Fibroblast of the aortic adventitia (primary cell): ENCODE measurements around the gene LYSMD1. TPM values are rescaled to one million over a fixed set of nuclear protein-coding genes. Genes with fewer than 3 reads are reported as not detected.

ENCODE experiments used
- DNase-seq: peaks from one replicate; pipeline ENCODE4 v3.0.0-alpha.2; 2010; ENCODE audit warnings: low read depth
- H3K4me3 ChIP-seq: 2 replicates; pipeline ENCODE4 v1.5.1; 2011; ENCODE audit warnings: low read depth, mild to moderate bottlenecking, control low read depth, low read length, moderate library complexity
- total RNA-seq: library from RNA; depleted of rRNA; stranded (reverse); fragments of >200 nt; gene quantifications from 2 replicates; pipeline ENCODE4 v1.2.3, GENCODE V29; 2012; ENCODE audit warnings: low replicate concordance
- TF ChIP-seq, protein P1 (sequence below): IDR thresholded peaks from 2 replicates; pipeline ENCODE4 v1.5.1; 2011; ENCODE audit warnings: mild to moderate bottlenecking, low read length, control low read depth, inconsistent platforms; ENCODE audit not compliant: insufficient read depth

LYSMD1 gene
- total RNA-seq, 1 donor = 7.5 TPM

DNA sequence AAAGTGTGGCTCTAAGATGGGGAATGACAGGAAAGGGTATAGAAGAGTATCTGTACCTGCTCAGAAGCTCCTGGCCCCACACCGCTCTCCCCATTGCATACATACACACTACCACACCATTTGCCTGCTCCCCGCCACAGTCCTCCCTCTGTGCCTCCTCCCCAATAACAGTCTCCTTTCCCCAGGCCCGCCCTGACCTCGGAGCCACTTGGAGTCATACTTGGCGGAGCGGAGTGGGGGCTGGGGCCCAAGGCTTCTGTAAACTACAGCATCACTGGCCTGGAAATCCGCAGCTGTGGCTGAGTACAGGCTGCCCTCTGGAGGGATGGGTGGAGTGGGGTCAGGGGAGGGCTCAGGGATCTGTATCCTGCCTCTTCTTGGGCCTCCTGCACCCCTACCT lies 27.9 kb downstream of the LYSMD1 start:
- DNase-seq = no peak
- no peak overlapping the region for H3K4me3 ChIP-seq
- TF ChIP-seq, protein P1, sequence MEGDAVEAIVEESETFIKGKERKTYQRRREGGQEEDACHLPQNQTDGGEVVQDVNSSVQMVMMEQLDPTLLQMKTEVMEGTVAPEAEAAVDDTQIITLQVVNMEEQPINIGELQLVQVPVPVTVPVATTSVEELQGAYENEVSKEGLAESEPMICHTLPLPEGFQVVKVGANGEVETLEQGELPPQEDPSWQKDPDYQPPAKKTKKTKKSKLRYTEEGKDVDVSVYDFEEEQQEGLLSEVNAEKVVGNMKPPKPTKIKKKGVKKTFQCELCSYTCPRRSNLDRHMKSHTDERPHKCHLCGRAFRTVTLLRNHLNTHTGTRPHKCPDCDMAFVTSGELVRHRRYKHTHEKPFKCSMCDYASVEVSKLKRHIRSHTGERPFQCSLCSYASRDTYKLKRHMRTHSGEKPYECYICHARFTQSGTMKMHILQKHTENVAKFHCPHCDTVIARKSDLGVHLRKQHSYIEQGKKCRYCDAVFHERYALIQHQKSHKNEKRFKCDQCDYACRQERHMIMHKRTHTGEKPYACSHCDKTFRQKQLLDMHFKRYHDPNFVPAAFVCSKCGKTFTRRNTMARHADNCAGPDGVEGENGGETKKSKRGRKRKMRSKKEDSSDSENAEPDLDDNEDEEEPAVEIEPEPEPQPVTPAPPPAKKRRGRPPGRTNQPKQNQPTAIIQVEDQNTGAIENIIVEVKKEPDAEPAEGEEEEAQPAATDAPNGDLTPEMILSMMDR = no peak

DNA sequence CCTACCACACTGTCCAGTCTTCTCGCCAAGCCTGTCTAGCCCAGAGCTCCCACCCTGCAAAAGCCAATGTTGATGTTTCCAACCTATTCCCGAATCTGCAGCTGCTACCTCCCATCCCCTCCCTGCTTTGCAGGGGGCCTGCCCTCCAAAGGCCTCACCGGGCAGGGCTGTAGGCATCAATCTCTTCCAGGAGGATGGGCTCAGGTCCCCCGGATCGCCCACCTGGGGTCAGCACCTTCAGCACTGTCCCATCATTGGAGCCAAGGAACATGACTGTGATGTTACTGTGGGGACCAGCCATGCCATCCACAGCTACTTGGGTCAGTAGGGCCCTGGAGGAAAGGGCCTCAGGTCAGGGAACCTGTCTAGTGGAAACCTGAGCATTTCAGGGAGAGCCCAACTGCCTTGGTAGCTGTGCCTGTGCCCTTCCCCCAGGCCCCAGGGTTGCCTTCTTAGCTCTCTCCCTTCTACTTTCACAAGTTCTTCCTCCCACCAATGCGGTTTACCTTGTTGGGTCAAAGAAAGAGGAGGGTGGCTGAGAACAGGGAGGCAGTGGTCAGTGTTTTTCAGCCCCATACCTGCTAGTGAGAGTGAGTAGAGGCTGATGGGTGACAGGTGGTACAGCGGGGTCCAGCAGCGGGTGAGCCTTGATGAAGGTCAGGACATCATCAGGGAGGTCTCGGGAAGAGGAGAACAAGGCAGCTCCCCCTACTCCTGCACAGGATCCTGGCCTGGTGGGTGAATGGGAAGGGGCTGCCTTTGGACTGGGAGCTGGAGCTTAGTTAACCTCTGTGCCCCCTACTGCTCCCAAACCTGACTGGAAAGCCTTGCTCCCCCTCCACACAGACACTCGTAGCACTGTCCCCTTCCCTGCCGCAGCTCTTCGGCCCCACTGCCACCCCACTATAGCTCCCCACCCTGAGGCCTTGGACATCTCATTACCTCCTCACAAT lies 30.0 kb downstream of the LYSMD1 start:
- DNase-seq = no peak
- no peak overlapping the region for H3K4me3 ChIP-seq
- TF ChIP-seq, protein P1 = no peak

DNA sequence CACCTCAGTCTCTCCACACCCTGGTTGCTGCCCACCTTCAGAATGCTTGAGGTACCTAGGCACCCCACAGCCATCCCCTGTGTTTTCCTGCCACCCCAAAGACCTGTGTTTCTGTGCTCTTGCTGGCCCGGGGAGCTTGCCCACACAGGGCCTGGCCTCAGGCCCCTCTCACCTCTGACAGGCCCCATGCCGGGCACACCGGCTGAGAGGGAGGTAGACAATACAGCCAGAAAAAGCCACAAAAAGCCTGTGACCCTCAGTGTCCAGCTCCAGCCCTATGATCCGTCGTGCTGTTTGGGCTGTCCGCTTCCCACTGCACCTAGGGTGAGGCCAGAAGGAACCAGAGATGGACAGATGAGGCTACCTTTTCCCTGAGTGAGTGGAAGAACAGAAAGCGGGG lies 30.7 kb downstream of the LYSMD1 start:
- DNase-seq = no peak
- TF ChIP-seq, protein P1 = no peak
- H3K4me3 ChIP-seq = no peak overlapping the region

DNA sequence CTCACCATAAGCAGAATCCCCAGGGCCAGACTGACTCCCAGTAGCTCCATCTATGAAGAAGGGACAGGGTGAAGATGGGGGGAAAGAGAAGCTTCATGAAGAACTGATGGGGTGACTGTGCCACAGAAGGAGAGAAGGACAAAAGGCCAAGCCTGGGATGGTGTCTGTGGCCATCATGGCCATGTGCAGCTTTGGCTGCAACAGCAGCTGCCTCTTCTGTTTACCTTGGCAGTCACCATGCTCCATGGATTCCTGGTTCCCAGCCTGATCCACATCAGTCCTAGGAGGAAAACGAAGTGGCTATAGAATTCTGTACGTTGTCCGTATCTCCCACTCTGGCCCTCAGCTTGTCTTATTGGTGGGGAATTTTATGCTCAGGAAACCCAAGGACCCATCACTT lies 31.3 kb downstream of the LYSMD1 start:
- TF ChIP-seq, protein P1 = no peak
- DNase-seq = no peak
- H3K4me3 ChIP-seq = no peak overlapping the region

DNA sequence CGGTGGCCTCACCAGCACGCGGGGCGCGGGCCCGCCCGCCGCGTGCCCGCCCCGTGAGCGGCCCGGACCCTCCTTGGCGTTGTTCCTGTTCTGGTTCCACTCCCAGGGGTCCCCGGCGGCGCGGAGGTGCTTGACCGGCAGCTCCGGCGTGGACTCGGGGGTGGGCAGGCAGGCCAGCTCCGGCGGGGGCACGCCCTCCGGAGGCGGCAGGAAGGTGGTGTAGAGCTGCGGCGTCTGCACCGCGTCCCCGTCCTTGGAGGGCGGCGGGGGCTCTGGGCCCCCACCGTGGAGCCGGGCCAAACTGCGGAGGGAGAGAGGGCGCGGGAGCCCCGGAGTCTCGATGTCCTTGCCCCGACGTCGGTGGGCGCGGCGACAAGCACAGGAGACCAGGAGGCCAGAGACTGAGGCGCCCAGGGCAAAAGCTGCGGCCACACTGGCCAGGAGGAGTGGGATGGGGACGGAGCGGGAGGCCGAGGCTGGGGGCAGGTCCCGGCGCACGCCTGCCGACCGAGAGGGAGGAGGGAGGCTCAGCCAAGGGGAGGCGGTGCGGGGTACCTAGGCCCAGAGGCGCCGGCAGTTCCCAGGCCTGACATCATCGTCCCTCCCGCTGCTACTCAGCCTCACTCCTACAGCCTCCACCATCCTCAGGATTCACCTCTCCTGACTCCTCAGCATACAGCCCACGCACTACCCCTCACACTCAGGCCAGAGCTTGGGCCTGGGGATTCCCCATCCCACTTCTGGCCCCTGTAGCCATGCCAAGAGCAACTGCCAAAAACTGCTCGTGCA lies 32.5 kb downstream of the LYSMD1 start:
- no peak for DNase-seq
- TF ChIP-seq, protein P1 = no peak

DNA sequence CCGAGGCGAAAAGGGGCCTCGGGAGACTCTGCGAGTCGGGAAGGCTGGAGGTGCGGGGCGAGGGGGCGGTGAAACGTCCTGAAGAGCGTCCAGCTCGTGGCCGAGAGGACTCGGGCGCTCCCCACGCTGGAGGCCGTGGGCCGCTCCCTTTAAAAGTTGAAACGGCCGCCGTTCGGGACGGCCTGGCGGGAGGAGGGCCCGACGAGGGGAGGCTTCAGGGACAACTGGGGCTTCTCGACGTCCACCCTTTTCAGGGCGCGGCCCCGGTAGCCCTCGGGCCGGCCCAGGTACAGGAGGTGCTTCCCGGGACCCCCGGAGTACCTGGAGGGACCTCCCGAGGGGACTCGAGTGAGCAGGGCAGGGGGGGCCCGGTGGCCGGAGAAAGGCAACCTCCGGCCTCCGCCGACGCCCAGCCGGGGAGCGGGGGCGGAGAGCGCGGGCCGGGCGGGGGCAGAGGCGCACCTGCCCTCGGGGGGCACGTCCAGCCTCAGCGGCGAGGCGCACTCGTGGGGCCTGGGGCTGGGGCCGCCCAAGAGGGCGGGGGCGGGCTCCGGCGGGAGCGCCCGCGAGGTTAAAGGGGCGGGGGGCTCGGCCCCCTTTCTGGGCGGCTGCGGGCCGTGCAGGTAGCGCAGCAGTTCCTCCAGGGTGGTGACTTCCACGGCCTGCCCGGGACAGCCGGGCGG lies 33.2 kb downstream of the LYSMD1 start:
- TF ChIP-seq, protein P1 = no peak
- no peak for DNase-seq
- H3K4me3 ChIP-seq = no peak overlapping the region

More for the DNA sequence above, 32.5 kb downstream of the LYSMD1 start:
- no peak overlapping the region for H3K4me3 ChIP-seq
